Omental fat pad (tissue), 4 donors: ENCODE results near the gene SMIM38. TPM values are rescaled to one million over a fixed set of nuclear protein-coding genes. Genes with fewer than 3 reads are reported as not detected.

ENCODE experiments used
- ATAC-seq: fragments of 150-250 bp; one replicate; pipeline ENCODE4 v1.9.1; 2016; ENCODE audit warnings: mild to moderate bottlenecking, moderate library complexity; ENCODE audit not compliant: low FRiP score
- DNase-seq: peaks from one replicate; pipeline ENCODE4 v3.0.0-alpha.2; 2019; ENCODE audit warnings: low spot score
- CTCF ChIP-seq, 3 donors: fragments of 450-650 bp; IDR thresholded peaks; one replicate each; pipeline ENCODE4 v1.5.1; 2016 to 2017; ENCODE audit warnings: antibody characterized with exemption in 3 of 3, mild to moderate bottlenecking in 3 of 3, moderate library complexity in 2 of 3
- total RNA-seq, 4 donors: library from RNA; depleted of rRNA; stranded (reverse); fragments of >200 nt; gene quantifications; one replicate each; pipeline ENCODE4 v1.1.0, GENCODE V29; 2016

SMIM38 gene
- total RNA-seq, 4 donors from 2014 or later: 0.69 to 1.6 (median 0.85) TPM

DNA sequence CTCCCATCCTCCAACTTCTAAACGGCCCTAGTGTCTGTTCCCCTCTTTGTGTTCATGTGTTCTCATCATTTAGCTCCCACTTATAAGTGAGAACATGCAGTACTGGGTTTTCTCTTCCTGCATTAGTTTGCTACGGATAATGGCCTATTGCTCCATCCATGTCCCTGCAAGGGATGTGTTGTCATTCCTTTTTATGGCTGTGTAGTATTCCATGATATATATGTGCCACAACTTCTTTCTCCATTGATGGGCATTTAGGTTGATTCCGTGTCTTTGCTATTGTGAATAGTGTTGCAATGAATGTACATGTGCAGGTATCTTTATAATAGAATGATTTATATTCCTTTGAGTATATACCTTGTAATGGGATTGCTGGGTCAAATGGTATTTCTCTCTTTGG lies 5.6 kb upstream of the SMIM38 start:
- TF ChIP-seq CTCF (IDR thresholded peaks at IDR 0.05): no peak
- DNase-seq (no peak), ATAC-seq (no peak)

DNA sequence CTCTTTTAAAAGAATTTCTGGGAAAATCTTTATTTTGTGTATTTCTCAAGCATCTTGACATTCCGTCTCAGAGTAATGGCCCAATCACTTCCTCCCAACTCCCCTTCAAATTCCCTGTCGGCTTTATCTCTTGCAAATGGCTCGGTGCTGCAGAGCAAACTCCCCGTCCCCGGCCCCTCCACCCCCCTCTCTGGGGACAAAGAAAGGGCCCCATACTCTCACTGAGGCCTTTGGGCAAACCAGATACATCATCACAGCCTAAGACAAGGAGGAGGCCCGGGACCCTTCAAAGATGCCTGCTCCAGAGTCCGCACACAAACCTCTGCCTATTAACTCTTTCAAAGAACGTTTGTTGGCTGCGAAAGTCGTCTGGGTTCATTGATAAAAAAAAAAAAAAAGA lies 3.9 kb upstream of the SMIM38 start:
- no peak for TF ChIP-seq CTCF (IDR thresholded peaks at IDR 0.05)
- ATAC-seq (no peak), DNase-seq (no peak)

GRCh38 chr11:69152733-69153421 lies 2.9 kb upstream of the SMIM38 start:
- DNase-seq (no peak), ATAC-seq (no peak)
- no peak for TF ChIP-seq CTCF (IDR thresholded peaks at IDR 0.05)

DNA sequence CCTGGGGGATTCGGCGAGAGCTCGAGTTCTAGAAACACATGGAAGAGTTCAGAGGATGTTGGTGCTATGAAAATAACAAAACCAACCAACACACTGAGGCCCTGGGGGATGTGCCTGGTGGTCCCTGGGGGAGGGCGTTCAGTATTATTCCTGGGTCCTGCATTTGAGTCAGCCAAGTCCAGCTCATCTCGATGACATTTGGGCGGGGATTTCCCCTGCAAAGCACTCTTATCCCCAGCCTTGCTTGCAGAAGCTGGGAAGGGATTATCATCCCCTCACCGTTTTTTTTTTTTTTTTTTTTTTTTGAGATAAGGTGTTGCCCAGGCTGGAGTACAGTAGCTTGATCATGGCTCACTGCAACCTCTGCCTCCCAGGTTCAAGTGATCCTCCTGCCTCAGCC lies 2.1 kb upstream of the SMIM38 start:
- DNase-seq (no peak), ATAC-seq (no peak)
- TF ChIP-seq CTCF (IDR thresholded peaks at IDR 0.05): no peak

- DNase-seq: no peak
- no peak for ATAC-seq
- TF ChIP-seq CTCF (IDR thresholded peaks at IDR 0.05): no peak
Observed at GRCh38 chr11:69154211-69154913, 1.4 kb upstream of the SMIM38 start.

- TF ChIP-seq CTCF (IDR thresholded peaks at IDR 0.05): no peak
- no peak for ATAC-seq
Observed at GRCh38 chr11:69154938-69155301, 815 bp upstream of the SMIM38 start.

GRCh38 chr11:69156235-69156639 lies 502 bp downstream of the SMIM38 start:
- TF ChIP-seq CTCF (IDR thresholded peaks at IDR 0.05): no peak
- DNase-seq (no peak), ATAC-seq (no peak)

More at GRCh38 chr11:69154938-69155301, 815 bp upstream of the SMIM38 start:
- DNase-seq: no peak
